A549 (cell line): ENCODE results near the gene LRRC40. TPM values are rescaled to one million over a fixed set of nuclear protein-coding genes. Genes with fewer than 3 reads are reported as not detected.

Experiments used
- ATAC-seq, 2 experiments: fragments of 200-7000 bp in 1 of 2; fragments of >200 bp in 1 of 2; cut with Nextera tagmentation in 1 of 2; cut with Tn5 transposase in 1 of 2; 3 replicates each; pipeline versions ENCODE4 v1.8.0 to v1.9.1; 2018 to 2020; ENCODE audit warnings: mild to moderate bottlenecking in 1 of 2, moderate library complexity in 1 of 2
- CTCF ChIA-PET: fragments of 300-600 bp; sonication (Branson Sonifier 250); formaldehyde crosslinking; extraction: SDS; loops from one replicate; lab custom pipeline; 2021; ENCODE audit warnings: antibody characterized with exemption, inconsistent platforms; lab: Yijun Ruan, JAX
- POLR2A ChIA-PET: fragments of 350-600 bp; formaldehyde crosslinking; extraction: SDS; loops from one replicate; lab custom pipeline; 2021; ENCODE audit warnings: antibody characterized with exemption, inconsistent platforms; lab: Yijun Ruan, JAX
- DNase-seq, 2 experiments: peaks; one replicate each; pipeline versions ENCODE4 v3.0.0 to v3.0.0-alpha.2; 2011 to 2016; ENCODE audit warnings: low read depth in 1 of 2, low spot score in 1 of 2
- FAIRE-seq: peaks from 2 replicates; lab custom pipeline; 2011; peaks lifted over from hg19 to GRCh38; lab: Jason Lieb, UNC
- H3K27ac ChIP-seq, 2 experiments: fragments of >200 bp; sonication (Bioruptor Twin); formaldehyde crosslinking; 3 replicates each; pipeline ENCODE4 v1.5.1; 2016 to 2017
- H3K4me1 ChIP-seq: fragments of >200 bp; sonication (Bioruptor Twin); formaldehyde crosslinking; 3 replicates; pipeline ENCODE4 v1.6.1; 2016
- H3K4me2 ChIP-seq: fragments of >200 bp; sonication (Bioruptor Twin); formaldehyde crosslinking; 3 replicates; pipeline ENCODE4 v1.6.1; 2016
- H3K4me3 ChIP-seq: fragments of >200 bp; sonication (Bioruptor Twin); formaldehyde crosslinking; 3 replicates; pipeline ENCODE4 v1.5.1; 2016
- H3K9me3 ChIP-seq: fragments of >200 bp; sonication (Bioruptor Twin); formaldehyde crosslinking; 3 replicates; pipeline ENCODE4 v1.6.1; 2016
- BHLHE40 ChIP-seq: IDR thresholded peaks from 2 replicates; pipeline ENCODE4 v1.6.1; 2012; ENCODE audit warnings: low read depth, low read length, inconsistent platforms
- CBX2 ChIP-seq: fragments of 200-600 bp; sonication (generic); IDR thresholded peaks from 2 replicates; pipeline ENCODE4 v1.6.1; 2016; ENCODE audit warnings: low read depth, mild to moderate bottlenecking, borderline replicate concordance
- CBX8 ChIP-seq: fragments of 200-600 bp; sonication (generic); IDR thresholded peaks from 2 replicates; pipeline ENCODE4 v1.6.1; 2016
- ESRRA ChIP-seq: fragments of 150-350 bp; IDR thresholded peaks from 2 replicates; pipeline ENCODE4 v1.6.1; 2014; ENCODE audit warnings: mild to moderate bottlenecking, low read length, borderline replicate concordance
- FOSB ChIP-seq: fragments of 250-450 bp; sonication (Bioruptor Pico); IDR thresholded peaks from 2 replicates; pipeline ENCODE4 v1.5.0; 2020; ENCODE audit warnings: mild to moderate bottlenecking, moderate library complexity
- FOSL2 ChIP-seq, 2 experiments: fragments of 450-650 bp in 1 of 2; fragments of >200 bp in 1 of 2; sonication (Bioruptor Twin) in 1 of 2; formaldehyde crosslinking; IDR thresholded peaks; 2 replicates each; pipeline versions ENCODE4 v1.5.0 to v1.6.1; 2016 to 2020; ENCODE audit warnings: mild to moderate bottlenecking in 1 of 2, moderate library complexity in 1 of 2
- JUN ChIP-seq, 2 experiments: fragments of >200 bp; sonication (Bioruptor Twin); formaldehyde crosslinking; IDR thresholded peaks; 2 replicates in 1 of 2; 3 replicates in 1 of 2; pipeline ENCODE4 v1.6.1; 2016 to 2017
- MAFK ChIP-seq: fragments of 450-650 bp; IDR thresholded peaks from 2 replicates; pipeline ENCODE4 v1.6.1; 2014; ENCODE audit not compliant: partially characterized antibody
- POLR2AphosphoS2 ChIP-seq: conservative IDR thresholded peaks from 2 replicates; pipeline ENCODE4 v1.6.1; 2012; ENCODE audit warnings: low read length, improper control_type of control experiment, inconsistent platforms
- RARB ChIP-seq: fragments of 250-450 bp; sonication (Bioruptor Pico); IDR thresholded peaks from 2 replicates; pipeline ENCODE4 v1.8.0; 2021; ENCODE audit warnings: mild to moderate bottlenecking, moderate library complexity
- RCOR1 ChIP-seq: fragments of 150-350 bp; IDR thresholded peaks from 2 replicates; pipeline ENCODE4 v1.6.1; 2014; ENCODE audit warnings: antibody characterized with exemption, low read length, low read depth
- SREBF2 ChIP-seq: fragments of 450-650 bp; IDR thresholded peaks from 2 replicates; pipeline ENCODE4 v1.6.1; 2014; ENCODE audit warnings: mild to moderate bottlenecking, moderate library complexity
- ZC3H11A ChIP-seq: fragments of 450-650 bp; IDR thresholded peaks from 2 replicates; pipeline ENCODE4 v1.6.1; 2014; ENCODE audit warnings: antibody characterized with exemption, mild to moderate bottlenecking
- WGBS: methylation state at CpG from one replicate; pipeline ENCODE4 v1.1.6; 2017; ENCODE audit errors: missing lambda C conversion rate; 5-methylcytosine and 5-hydroxymethylcytosine counted together
- polyA plus RNA-seq, 4 experiments: library from polyadenylated mRNA; depleted of rRNA in 3 of 4; stranded (reverse); fragments of >200 nt; fragmentation: RNase III in 1 of 4; extraction: RNeasy Plus Mini Kit Qiagen cat#74134 plus additional on column Dnase treatment in 1 of 4; gene quantifications; 2 replicates in 3 of 4; 3 replicates in 1 of 4; pipeline ENCODE4 v1.2.3, GENCODE V29; 2011 to 2017
- TF ChIP-seq, protein P1 (sequence below): fragments of 450-650 bp; IDR thresholded peaks from 2 replicates; pipeline ENCODE4 v1.6.1; 2014; ENCODE audit warnings: antibody characterized with exemption
- TF ChIP-seq, protein P2 (sequence below): fragments of 150-350 bp; IDR thresholded peaks from 2 replicates; pipeline ENCODE4 v1.6.1; 2014; ENCODE audit warnings: low read depth, mild to moderate bottlenecking, low read length
- TF ChIP-seq, protein P3 (sequence below): fragments of 250-450 bp; sonication (Bioruptor Pico); IDR thresholded peaks from 2 replicates; pipeline ENCODE4 v1.5.0; 2021; ENCODE audit warnings: mild to moderate bottlenecking, moderate library complexity, borderline replicate concordance
- TF ChIP-seq, protein P4 (sequence below): fragments of 200-600 bp; sonication (generic); IDR thresholded peaks from 2 replicates; pipeline ENCODE4 v1.6.1; 2016; ENCODE audit warnings: antibody characterized with exemption, mild to moderate bottlenecking, moderate library complexity

The LRRC40 gene
- polyA plus RNA-seq, 2 of the 4 experiments (the other 2 are of a cell fraction), result 10.6 to 25.3 TPM

DNA sequence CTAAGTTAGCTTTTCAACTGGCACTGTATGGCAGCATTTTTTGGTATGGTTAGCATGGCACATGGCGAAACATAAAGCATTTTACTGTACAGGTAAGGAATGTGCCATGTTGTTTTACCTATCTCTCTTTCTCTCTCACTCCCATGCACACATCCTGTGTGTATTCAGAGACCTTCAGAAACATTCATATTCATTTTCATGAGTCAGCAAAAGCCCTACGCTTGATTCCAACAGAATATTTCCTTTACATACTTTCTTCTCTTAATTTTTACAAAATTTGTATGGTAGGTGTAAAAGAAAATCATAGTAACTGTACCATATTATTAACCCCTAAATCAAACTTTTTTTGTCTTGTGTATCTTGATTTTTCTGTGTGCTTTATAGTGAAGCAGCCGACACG lies 26.1 kb upstream of the LRRC40 start:
- Histone ChIP-seq H3K9me3 (no peaks in the 10 kb centered on the region), H3K4me1 (peaks cover 20% of the 10 kb centered on the region; the same call in 2 of the 3 replicates), H3K4me2 (no peak overlapping the region), H3K4me3 (no peak overlapping the region), H3K27ac (no peak overlapping the region)
- no peak for FAIRE-seq
- TF ChIP-seq ZC3H11A (no peak), MAFK (peak; percentile 85)
- POLR2A ChIA-PET, result no interaction called here
- CTCF ChIA-PET, result interaction anchor here (0.6 kb wide), 1 partner anchor 21 kb away, joined by 3 read pairs; no protein-coding TSS in a partner anchor
- 87% methylated on average over 4 of the region's 4 CpGs for WGBS
- ATAC-seq, result no peak
- no peak for DNase-seq

DNA sequence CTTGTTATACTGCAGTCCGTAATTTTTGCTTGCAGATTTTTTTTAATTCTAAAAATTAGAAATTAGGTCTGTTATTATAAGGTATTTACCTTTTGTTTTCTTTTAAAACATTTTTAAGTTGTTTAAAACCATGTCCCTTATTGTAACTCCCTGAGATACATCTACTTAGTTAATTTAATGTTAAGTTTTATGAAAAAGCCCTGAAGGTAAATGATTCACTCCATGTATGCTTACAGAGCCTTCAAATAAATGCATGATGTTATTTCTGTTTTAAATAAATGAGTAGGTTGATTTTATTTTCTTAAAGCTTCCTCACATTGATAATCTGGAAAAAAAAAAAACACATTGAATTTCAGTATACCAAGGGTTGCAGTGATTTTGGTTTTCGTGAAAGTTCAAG lies 23.3 kb upstream of the LRRC40 start:
- TF ChIP-seq CBX2 (no peak), POLR2AphosphoS2 (no peak)
- H3K9me3 ChIP-seq, result no peaks in the 10 kb centered on the region
- FAIRE-seq (no peak), ATAC-seq (no peak), DNase-seq (no peak)
- ChIA-PET CTCF (interaction anchor here (0.7 kb wide), 1 partner anchor 12 kb away, joined by 4 read pairs; no protein-coding TSS in a partner anchor), POLR2A (no interaction called here)
- H3K4me1 ChIP-seq, result peaks cover 39% of the 10 kb centered on the region
- WGBS, result 85% methylated on average over 2 of the region's 2 CpGs
- no peak overlapping the region for H3K4me2 ChIP-seq
- H3K27ac ChIP-seq, result no peak overlapping the region
- H3K4me3 ChIP-seq, result no peak overlapping the region

DNA sequence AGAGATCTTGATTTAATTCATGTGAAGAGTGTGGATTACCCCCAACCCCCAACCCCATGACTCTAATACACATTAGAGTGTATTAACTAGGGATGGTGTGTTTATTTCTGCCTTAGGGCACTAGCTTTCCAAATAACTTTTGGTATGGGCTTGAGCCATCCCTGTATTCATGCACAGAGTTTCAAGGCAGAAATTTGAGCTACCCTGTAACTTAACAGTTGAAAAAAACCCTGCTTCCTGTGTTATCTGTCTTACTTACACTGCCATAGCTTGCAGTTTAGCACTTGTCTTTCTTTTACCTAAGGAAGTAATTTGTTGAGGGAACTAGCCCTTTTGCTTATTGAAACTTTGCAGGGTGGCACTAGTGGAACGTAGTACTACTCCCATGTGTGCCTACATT lies 22.1 kb upstream of the LRRC40 start:
- FAIRE-seq, result no peak
- DNase-seq, result no peak
- H3K4me3 ChIP-seq, result no peak overlapping the region
- peak in 1 of 2 experiments; percentile 27; a peak in 1 of 6 replicates for ATAC-seq
- H3K9me3 ChIP-seq, result no peaks in the 10 kb centered on the region
- no peak overlapping the region for H3K27ac ChIP-seq
- POLR2A ChIA-PET, result no interaction called here
- CTCF ChIA-PET, result no interaction called here
- peaks cover 52% of the 10 kb centered on the region for H3K4me1 ChIP-seq
- TF ChIP-seq, protein P1, sequence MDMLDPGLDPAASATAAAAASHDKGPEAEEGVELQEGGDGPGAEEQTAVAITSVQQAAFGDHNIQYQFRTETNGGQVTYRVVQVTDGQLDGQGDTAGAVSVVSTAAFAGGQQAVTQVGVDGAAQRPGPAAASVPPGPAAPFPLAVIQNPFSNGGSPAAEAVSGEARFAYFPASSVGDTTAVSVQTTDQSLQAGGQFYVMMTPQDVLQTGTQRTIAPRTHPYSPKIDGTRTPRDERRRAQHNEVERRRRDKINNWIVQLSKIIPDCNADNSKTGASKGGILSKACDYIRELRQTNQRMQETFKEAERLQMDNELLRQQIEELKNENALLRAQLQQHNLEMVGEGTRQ, result no peak
- TF ChIP-seq, protein P2, sequence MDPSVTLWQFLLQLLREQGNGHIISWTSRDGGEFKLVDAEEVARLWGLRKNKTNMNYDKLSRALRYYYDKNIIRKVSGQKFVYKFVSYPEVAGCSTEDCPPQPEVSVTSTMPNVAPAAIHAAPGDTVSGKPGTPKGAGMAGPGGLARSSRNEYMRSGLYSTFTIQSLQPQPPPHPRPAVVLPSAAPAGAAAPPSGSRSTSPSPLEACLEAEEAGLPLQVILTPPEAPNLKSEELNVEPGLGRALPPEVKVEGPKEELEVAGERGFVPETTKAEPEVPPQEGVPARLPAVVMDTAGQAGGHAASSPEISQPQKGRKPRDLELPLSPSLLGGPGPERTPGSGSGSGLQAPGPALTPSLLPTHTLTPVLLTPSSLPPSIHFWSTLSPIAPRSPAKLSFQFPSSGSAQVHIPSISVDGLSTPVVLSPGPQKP, result no peak
- TF ChIP-seq, protein P3, sequence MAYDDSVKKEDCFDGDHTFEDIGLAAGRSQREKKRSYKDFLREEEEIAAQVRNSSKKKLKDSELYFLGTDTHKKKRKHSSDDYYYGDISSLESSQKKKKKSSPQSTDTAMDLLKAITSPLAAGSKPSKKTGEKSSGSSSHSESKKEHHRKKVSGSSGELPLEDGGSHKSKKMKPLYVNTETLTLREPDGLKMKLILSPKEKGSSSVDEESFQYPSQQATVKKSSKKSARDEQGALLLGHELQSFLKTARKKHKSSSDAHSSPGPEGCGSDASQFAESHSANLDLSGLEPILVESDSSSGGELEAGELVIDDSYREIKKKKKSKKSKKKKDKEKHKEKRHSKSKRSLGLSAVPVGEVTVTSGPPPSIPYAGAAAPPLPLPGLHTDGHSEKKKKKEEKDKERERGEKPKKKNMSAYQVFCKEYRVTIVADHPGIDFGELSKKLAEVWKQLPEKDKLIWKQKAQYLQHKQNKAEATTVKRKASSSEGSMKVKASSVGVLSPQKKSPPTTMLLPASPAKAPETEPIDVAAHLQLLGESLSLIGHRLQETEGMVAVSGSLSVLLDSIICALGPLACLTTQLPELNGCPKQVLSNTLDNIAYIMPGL (CRISPR knock-in tag), result no peak
- no peak for TF ChIP-seq SREBF2
- TF ChIP-seq, protein P4, sequence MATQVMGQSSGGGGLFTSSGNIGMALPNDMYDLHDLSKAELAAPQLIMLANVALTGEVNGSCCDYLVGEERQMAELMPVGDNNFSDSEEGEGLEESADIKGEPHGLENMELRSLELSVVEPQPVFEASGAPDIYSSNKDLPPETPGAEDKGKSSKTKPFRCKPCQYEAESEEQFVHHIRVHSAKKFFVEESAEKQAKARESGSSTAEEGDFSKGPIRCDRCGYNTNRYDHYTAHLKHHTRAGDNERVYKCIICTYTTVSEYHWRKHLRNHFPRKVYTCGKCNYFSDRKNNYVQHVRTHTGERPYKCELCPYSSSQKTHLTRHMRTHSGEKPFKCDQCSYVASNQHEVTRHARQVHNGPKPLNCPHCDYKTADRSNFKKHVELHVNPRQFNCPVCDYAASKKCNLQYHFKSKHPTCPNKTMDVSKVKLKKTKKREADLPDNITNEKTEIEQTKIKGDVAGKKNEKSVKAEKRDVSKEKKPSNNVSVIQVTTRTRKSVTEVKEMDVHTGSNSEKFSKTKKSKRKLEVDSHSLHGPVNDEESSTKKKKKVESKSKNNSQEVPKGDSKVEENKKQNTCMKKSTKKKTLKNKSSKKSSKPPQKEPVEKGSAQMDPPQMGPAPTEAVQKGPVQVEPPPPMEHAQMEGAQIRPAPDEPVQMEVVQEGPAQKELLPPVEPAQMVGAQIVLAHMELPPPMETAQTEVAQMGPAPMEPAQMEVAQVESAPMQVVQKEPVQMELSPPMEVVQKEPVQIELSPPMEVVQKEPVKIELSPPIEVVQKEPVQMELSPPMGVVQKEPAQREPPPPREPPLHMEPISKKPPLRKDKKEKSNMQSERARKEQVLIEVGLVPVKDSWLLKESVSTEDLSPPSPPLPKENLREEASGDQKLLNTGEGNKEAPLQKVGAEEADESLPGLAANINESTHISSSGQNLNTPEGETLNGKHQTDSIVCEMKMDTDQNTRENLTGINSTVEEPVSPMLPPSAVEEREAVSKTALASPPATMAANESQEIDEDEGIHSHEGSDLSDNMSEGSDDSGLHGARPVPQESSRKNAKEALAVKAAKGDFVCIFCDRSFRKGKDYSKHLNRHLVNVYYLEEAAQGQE, result no peak
- 85% methylated on average over 1 of the region's 1 CpG for WGBS
- no peak overlapping the region for H3K4me2 ChIP-seq

DNA sequence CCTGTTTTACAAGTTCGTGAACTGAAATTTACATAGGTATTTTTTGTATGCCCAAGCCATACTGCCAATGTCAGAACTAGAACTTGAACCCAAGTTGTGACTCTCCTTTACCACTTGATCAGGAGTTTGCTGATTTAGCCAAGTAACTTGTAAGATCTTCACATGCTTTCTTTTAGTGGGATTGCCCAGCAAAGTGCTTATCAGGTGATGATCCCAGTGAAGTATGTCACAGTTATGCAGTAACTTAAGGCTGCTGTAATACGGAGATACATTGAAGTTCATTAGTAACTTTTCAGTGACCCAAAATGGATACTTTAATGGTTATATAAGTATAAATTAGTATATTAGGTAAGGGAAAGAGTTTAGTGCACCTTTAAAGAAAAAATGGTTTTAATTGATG lies 19.6 kb upstream of the LRRC40 start:
- H3K4me2 ChIP-seq, result no peak overlapping the region
- POLR2A ChIA-PET, result no interaction called here

More for the DNA sequence above, 19.6 kb upstream of the LRRC40 start:
- ATAC-seq (no peak), DNase-seq (no peak), FAIRE-seq (no peak)
- TF ChIP-seq ESRRA (no peak), RCOR1 (no peak), BHLHE40 (no peak), CBX8 (no peak), POLR2AphosphoS2 (no peak), FOSL2 (IDR thresholded peaks at IDR 0.05) (no peak), FOSL2 (CRISPR knock-in tag; IDR thresholded peaks at IDR 0.05) (no peak), CBX2 (no peak), RARB (CRISPR knock-in tag) (no peak), JUN (IDR thresholded peaks at IDR 0.05) (no peak), FOSB (CRISPR knock-in tag) (no peak)
- no peaks in the 10 kb centered on the region for H3K9me3 ChIP-seq
- H3K4me1 ChIP-seq, result peaks cover 56% of the 10 kb centered on the region
- WGBS, result 89% methylated on average over 2 of the region's 2 CpGs
- no peak overlapping the region for H3K4me3 ChIP-seq
- CTCF ChIA-PET, result no interaction called here
- no peak overlapping the region for H3K27ac ChIP-seq
